AG04450 (cell line): ENCODE measurements around the gene NAA50. TPM values are rescaled to one million over a fixed set of nuclear protein-coding genes. Genes with fewer than 3 reads are reported as not detected.

ENCODE experiments used
- CTCF ChIA-PET: fragments of 300-600, 350-600 bp; formaldehyde crosslinking; extraction: SDS; loops from one replicate; lab custom pipeline; 2022; ENCODE audit warnings: antibody characterized with exemption, inconsistent platforms; lab: Charles Lee
- POLR2A ChIA-PET: fragments of 350-600 bp; formaldehyde crosslinking; extraction: SDS; loops from one replicate; lab custom pipeline; 2021; ENCODE audit warnings: antibody characterized with exemption, inconsistent platforms; lab: Yijun Ruan, JAX
- DNase-seq: peaks from one replicate; pipeline ENCODE4 v3.0.0-alpha.2; 2011; ENCODE audit warnings: low read depth, low spot score
- H3K27ac ChIP-seq: one replicate; pipeline ENCODE4 v1.5.1; 2012; ENCODE audit warnings: low read depth, low read length, control low read depth
- H3K27me3 ChIP-seq: one replicate; pipeline ENCODE4 v1.6.0; 2012; ENCODE audit warnings: low read length; ENCODE audit not compliant: control insufficient read depth, insufficient read depth
- H3K4me3 ChIP-seq: 2 replicates; pipeline ENCODE4 v1.5.1; 2011; ENCODE audit warnings: mild to moderate bottlenecking, low read depth, low read length, control low read depth
- H3K9me3 ChIP-seq: 2 replicates; pipeline ENCODE4 v1.5.1; 2012; ENCODE audit warnings: low read length; ENCODE audit not compliant: control insufficient read depth, insufficient read depth
- polyA plus RNA-seq: library from polyadenylated mRNA; depleted of rRNA; stranded (reverse); fragments of >200 nt; gene quantifications from 2 replicates; pipeline ENCODE4 v1.2.3, GENCODE V29; 2011
- TF ChIP-seq, protein P1 (sequence below): IDR thresholded peaks from 2 replicates; pipeline ENCODE4 v1.5.1; 2011; ENCODE audit warnings: low read depth, low read length, control low read depth, inconsistent platforms

NAA50 gene
- polyA plus RNA-seq, 1 experiment, result 129 TPM

- POLR2A ChIA-PET, result interaction anchor here (0.8 to 1.9 kb wide), 8 partner anchors 8 to 247 kb away, joined by 3 to 10 read pairs (median 4); partner anchors contain the start of genes SPICE1 and USF3
- CTCF ChIA-PET, result interaction anchor here (0.6 to 2.9 kb wide), 34 partner anchors 9 to 1163 kb away, joined by 3 to 44 read pairs (median 5); partner anchors contain the start of gene GRAMD1C
- peak; percentile 65 for DNase-seq
Measured at GRCh38 chr3:113744941-113745755, 901 bp downstream of the NAA50 start.

DNA sequence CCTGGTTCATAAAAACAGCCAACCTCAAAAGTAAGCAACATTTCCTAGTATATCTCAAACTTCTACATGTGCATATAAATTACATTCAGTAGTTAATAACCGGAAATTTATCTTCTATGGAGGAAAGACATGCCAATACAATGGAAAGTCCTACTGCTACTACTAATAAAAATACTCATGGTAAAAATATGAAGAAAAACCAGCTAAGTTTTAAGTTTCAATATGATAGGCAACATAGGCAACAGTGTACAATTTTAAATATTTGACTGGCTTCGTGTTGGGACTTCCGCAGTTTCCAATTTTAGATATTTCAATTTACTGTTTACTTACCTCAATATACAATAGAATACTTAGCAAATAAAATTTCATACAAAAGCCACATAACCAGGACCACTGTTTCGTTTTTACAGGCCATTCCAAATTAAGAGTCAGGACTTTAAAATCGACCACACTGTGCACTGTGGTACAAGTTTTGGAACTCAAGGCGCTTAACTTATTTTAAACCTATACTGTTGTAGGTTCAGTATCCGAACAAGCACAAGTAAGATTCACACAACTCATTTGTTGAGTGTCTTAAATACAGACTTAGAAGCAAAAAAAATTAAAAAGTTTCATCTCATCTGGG, 2.9 kb downstream of the NAA50 start:
- peaks cover 3% of the 10 kb centered on the region; the same call in 1 of the 2 replicates for H3K9me3 ChIP-seq
- ChIA-PET POLR2A (no interaction called here), CTCF (interaction anchor here (0.7 to 1.3 kb wide), 3 partner anchors 22 to 250 kb away, joined by 3 to 6 read pairs (median 4); no protein-coding TSS in a partner anchor)
- H3K27me3 ChIP-seq, result no peaks in the 10 kb centered on the region
- H3K4me3 ChIP-seq, result peak overlapping the region; percentile 98
- DNase-seq, result no peak
- TF ChIP-seq, protein P1, sequence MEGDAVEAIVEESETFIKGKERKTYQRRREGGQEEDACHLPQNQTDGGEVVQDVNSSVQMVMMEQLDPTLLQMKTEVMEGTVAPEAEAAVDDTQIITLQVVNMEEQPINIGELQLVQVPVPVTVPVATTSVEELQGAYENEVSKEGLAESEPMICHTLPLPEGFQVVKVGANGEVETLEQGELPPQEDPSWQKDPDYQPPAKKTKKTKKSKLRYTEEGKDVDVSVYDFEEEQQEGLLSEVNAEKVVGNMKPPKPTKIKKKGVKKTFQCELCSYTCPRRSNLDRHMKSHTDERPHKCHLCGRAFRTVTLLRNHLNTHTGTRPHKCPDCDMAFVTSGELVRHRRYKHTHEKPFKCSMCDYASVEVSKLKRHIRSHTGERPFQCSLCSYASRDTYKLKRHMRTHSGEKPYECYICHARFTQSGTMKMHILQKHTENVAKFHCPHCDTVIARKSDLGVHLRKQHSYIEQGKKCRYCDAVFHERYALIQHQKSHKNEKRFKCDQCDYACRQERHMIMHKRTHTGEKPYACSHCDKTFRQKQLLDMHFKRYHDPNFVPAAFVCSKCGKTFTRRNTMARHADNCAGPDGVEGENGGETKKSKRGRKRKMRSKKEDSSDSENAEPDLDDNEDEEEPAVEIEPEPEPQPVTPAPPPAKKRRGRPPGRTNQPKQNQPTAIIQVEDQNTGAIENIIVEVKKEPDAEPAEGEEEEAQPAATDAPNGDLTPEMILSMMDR, result no peak
- no peak overlapping the region for H3K27ac ChIP-seq

More at GRCh38 chr3:113744941-113745755, 901 bp downstream of the NAA50 start:
- H3K9me3 ChIP-seq, result peaks cover 3% of the 10 kb centered on the region; the same call in 1 of the 2 replicates
- TF ChIP-seq, protein P1, result peak; percentile 70
- H3K27ac ChIP-seq, result peak overlapping the region; percentile 96
- no peaks in the 10 kb centered on the region for H3K27me3 ChIP-seq
- H3K4me3 ChIP-seq, result peak overlapping the region; percentile 98

DNA sequence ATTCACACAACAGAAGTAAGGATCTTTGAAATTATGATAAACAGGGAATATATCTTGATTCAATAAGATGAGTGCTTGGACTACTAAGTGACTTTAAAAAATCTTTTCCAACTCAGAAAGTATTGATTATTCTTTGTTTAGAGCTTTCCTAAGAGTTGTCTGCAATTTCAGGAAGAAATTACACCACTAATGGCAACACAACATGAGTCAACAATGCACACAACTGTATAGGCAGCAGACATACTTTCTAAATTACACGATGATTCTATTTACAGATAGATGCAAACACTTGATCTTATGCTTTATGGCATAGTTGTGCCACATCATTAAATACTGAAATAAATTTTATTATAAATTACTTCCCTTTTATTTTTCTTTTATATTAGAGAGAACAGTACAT, 4.4 kb downstream of the NAA50 start:
- H3K27ac ChIP-seq, result no peak overlapping the region
- CTCF ChIA-PET, result interaction anchor here (0.8 kb wide), 1 partner anchor 246 kb away, joined by 3 read pairs; no protein-coding TSS in a partner anchor
- H3K4me3 ChIP-seq, result no peak overlapping the region
- POLR2A ChIA-PET, result no interaction called here
- peaks cover 3% of the 10 kb centered on the region; the same call in 1 of the 2 replicates for H3K9me3 ChIP-seq
- no peak for DNase-seq
- TF ChIP-seq, protein P1, result no peak
- H3K27me3 ChIP-seq, result no peaks in the 10 kb centered on the region

- H3K27me3 ChIP-seq, result no peaks in the 10 kb centered on the region
- no peak overlapping the region for H3K27ac ChIP-seq
- CTCF ChIA-PET, result interaction anchor here (0.8 to 1.2 kb wide), 3 partner anchors 104 to 493 kb away, joined by 3 to 5 read pairs (median 3); no protein-coding TSS in a partner anchor
- DNase-seq, result no peak
- POLR2A ChIA-PET, result interaction anchor here (0.6 kb wide), 2 partner anchors 28 to 44 kb away, joined by 4 to 6 read pairs; no protein-coding TSS in a partner anchor
- TF ChIP-seq, protein P1, result no peak
- peaks cover 3% of the 10 kb centered on the region; the same call in 1 of the 2 replicates for H3K9me3 ChIP-seq
- H3K4me3 ChIP-seq, result no peak overlapping the region
Measured at GRCh38 chr3:113741086-113741485, 5.0 kb downstream of the NAA50 start.
